PFSK-1 (cell line): ENCODE results near the gene GTSF1L.

Source experiments
- FOXP2 ChIP-seq: optimal IDR thresholded peaks from 2 replicates; pipeline ENCODE3; 2011; ENCODE audit warnings: borderline replicate concordance, control low read depth, inconsistent platforms; ENCODE audit not compliant: insufficient read depth; ENCODE audit errors: extremely low read length, extremely low read depth
- POLR2AphosphoS5 ChIP-seq: IDR thresholded peaks from 2 replicates; pipeline ENCODE4 v1.6.1; 2012; ENCODE audit warnings: low read depth, mild to moderate bottlenecking, control low read depth, low read length, moderate library complexity
- SIN3A ChIP-seq: IDR thresholded peaks from 2 replicates; pipeline ENCODE4 v1.6.1; 2012; ENCODE audit warnings: mild to moderate bottlenecking, low read length, moderate library complexity, borderline replicate concordance; ENCODE audit not compliant: insufficient read depth
- TAF1 ChIP-seq: IDR thresholded peaks from 2 replicates; pipeline ENCODE4 v1.6.1; 2012; ENCODE audit warnings: low read length, control low read depth, borderline replicate concordance; ENCODE audit not compliant: insufficient read depth
- TF ChIP-seq, protein P1 (sequence below), 2 experiments: IDR thresholded peaks; 2 replicates each; pipeline versions ENCODE4 v1.6.1 to v1.8.0; 2011 to 2012; ENCODE audit warnings: low read depth in 2 of 2, low read length in 2 of 2, control low read depth in 1 of 2, inconsistent platforms in 1 of 2, mild to moderate bottlenecking in 1 of 2, moderate library complexity in 1 of 2; ENCODE audit not compliant: insufficient read depth in 1 of 2

The GTSF1L gene

DNA sequence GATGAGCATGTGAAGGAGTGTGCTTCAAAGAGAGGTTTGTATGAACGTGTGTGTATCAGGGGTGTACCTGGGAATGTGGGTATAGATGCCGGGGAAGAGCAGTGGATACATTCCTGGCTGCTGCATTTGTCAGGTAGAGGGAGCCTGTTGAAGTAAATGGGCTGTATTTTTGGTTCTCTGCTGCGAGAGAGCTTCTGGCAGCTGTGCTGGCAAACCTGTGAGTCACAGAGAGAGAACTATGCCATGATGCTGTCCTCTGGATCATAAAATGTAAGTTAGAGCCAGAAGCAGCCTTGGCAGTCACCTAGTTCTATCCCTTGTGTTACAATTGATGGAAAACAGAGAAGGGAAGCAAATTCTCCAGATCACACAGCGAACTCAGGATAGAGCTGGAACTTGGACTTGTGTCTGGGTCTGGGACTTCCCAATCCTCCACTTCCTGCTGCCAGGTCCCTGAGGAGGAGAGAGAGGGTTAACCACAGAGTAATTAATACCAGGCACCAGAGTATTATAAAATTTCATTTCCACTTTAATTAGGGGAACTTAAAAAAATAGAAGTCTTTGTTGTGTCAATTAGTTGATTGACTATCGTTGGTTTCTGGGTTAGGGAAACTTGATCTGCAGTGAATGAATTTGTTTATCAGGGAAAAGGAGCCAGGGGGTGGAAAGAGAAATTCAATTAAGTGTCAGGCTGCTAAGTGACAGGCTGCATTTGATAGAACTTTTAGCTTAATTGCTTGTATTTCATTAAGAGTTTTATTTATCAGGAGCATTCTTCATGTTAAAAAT, 41.1 kb upstream of the GTSF1L start:
- TF ChIP-seq POLR2AphosphoS5 (no peak), FOXP2 (no peak), TAF1 (no peak), SIN3A (no peak)
- TF ChIP-seq, protein P1, sequence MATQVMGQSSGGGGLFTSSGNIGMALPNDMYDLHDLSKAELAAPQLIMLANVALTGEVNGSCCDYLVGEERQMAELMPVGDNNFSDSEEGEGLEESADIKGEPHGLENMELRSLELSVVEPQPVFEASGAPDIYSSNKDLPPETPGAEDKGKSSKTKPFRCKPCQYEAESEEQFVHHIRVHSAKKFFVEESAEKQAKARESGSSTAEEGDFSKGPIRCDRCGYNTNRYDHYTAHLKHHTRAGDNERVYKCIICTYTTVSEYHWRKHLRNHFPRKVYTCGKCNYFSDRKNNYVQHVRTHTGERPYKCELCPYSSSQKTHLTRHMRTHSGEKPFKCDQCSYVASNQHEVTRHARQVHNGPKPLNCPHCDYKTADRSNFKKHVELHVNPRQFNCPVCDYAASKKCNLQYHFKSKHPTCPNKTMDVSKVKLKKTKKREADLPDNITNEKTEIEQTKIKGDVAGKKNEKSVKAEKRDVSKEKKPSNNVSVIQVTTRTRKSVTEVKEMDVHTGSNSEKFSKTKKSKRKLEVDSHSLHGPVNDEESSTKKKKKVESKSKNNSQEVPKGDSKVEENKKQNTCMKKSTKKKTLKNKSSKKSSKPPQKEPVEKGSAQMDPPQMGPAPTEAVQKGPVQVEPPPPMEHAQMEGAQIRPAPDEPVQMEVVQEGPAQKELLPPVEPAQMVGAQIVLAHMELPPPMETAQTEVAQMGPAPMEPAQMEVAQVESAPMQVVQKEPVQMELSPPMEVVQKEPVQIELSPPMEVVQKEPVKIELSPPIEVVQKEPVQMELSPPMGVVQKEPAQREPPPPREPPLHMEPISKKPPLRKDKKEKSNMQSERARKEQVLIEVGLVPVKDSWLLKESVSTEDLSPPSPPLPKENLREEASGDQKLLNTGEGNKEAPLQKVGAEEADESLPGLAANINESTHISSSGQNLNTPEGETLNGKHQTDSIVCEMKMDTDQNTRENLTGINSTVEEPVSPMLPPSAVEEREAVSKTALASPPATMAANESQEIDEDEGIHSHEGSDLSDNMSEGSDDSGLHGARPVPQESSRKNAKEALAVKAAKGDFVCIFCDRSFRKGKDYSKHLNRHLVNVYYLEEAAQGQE (IDR thresholded peaks at IDR 0.05; ENCODE audit: insufficient read depth in 1 of 2, low read depth in 2 of 2, low read length in 2 of 2) = no peak

DNA sequence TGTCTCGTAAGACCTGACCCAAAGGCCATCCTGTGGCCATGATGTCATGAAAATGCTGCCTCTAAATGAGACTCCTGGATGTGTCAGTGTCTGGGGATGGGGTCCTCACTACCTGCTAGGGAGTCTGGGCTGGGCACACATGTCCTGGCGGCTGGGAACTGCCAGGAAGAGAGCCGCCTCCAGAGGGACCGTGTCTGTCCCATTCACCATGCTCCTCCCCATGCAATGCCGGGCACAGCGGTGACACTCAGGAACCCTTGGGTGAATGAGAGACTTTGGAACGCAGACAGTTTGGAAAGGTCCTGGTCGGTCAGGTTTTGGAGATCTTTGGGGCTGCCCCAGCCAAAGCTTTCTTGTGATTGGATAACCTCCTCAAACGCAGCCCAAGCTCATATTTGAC, 40.1 kb upstream of the GTSF1L start:
- TF ChIP-seq TAF1 = no peak
- no peak for TF ChIP-seq POLR2AphosphoS5
- no peak for TF ChIP-seq FOXP2
- no peak for TF ChIP-seq SIN3A
- TF ChIP-seq, protein P1 (IDR thresholded peaks at IDR 0.05; ENCODE audit: insufficient read depth in 1 of 2, low read depth in 2 of 2, low read length in 2 of 2) = no peak

DNA sequence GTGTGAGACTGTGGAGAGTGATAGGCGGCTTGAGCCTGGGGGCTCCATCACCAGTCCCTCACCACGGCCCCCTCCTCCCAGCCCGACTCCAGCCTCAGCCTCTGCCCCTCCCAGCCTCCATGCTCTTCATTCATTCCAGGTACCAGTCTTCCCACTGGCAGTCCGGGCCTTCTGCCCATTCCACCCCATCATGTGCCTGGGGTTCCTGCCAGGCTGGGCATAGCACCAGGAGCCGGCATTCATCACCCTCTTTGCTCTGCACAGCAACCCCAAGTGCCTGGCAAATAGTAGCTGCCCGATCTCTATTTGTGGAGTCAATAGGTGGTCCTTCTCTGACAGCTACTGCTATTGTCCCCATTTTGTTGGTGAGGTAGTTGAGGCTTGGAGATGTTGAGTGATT, 39.6 kb upstream of the GTSF1L start:
- no peak for TF ChIP-seq POLR2AphosphoS5
- TF ChIP-seq FOXP2 = no peak
- TF ChIP-seq, protein P1 (IDR thresholded peaks at IDR 0.05; ENCODE audit: insufficient read depth in 1 of 2, low read depth in 2 of 2, low read length in 2 of 2) = no peak
- TF ChIP-seq TAF1 = no peak
- no peak for TF ChIP-seq SIN3A

DNA sequence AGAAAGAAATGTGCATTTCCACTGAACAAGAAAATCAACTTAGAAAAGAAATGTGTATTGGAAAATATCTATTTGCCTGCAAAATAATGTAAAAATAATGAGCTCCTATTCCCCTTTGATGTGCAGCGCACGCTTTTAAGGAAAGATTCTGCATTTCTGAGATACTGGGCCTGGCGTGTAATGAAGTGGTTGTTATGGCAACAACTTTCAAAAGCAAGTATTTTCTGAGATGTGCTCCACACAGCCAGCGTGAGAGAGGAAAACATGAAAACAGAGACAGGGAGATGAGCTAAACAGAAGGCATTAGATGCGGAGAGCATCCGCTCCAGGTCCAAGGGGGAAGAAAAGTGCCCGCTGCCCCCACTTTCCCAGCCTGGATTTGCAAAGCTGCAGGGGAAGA, 39.1 kb upstream of the GTSF1L start:
- TF ChIP-seq POLR2AphosphoS5 = no peak
- TF ChIP-seq SIN3A = no peak
- no peak for TF ChIP-seq FOXP2
- no peak for TF ChIP-seq TAF1
- TF ChIP-seq, protein P1 (IDR thresholded peaks at IDR 0.05; ENCODE audit: insufficient read depth in 1 of 2, low read depth in 2 of 2, low read length in 2 of 2) = no peak
